Fibroblast of the aortic adventitia (primary cell): ENCODE measurements around the gene MED12L. TPM values are rescaled to one million over a fixed set of nuclear protein-coding genes. Genes with fewer than 3 reads are reported as not detected.

ENCODE experiments used
- DNase-seq: peaks from one replicate; pipeline ENCODE4 v3.0.0-alpha.2; 2010; ENCODE audit warnings: low read depth
- H3K4me3 ChIP-seq: 2 replicates; pipeline ENCODE4 v1.5.1; 2011; ENCODE audit warnings: low read depth, mild to moderate bottlenecking, control low read depth, low read length, moderate library complexity
- CTCF ChIP-seq: IDR thresholded peaks from 2 replicates; pipeline ENCODE4 v1.5.1; 2011; ENCODE audit warnings: mild to moderate bottlenecking, low read length, control low read depth, inconsistent platforms; ENCODE audit not compliant: insufficient read depth
- total RNA-seq: library from RNA; depleted of rRNA; stranded (reverse); fragments of >200 nt; gene quantifications from 2 replicates; pipeline ENCODE4 v1.2.3, GENCODE V29; 2012; ENCODE audit warnings: low replicate concordance

Gene MED12L
- total RNA-seq, 1 donor, result 0.72 TPM

- DNase-seq, result peak; percentile 29
- no peak overlapping the region for H3K4me3 ChIP-seq
- no peak for TF ChIP-seq CTCF
Measured at GRCh38 chr3:151318313-151318712, 232.8 kb downstream of the MED12L start.

- TF ChIP-seq CTCF, result no peak
- H3K4me3 ChIP-seq, result no peak overlapping the region
- DNase-seq, result no peak
Measured at GRCh38 chr3:151318991-151319390, 233.5 kb downstream of the MED12L start.

- DNase-seq, result no peak
- no peak overlapping the region for H3K4me3 ChIP-seq
- TF ChIP-seq CTCF, result no peak
Measured at GRCh38 chr3:151319628-151320027, 234.2 kb downstream of the MED12L start.

- no peak overlapping the region for H3K4me3 ChIP-seq
- DNase-seq, result no peak
- no peak for TF ChIP-seq CTCF
Measured at GRCh38 chr3:151320131-151320530, 234.7 kb downstream of the MED12L start.

- no peak for DNase-seq
- H3K4me3 ChIP-seq, result no peak overlapping the region
- TF ChIP-seq CTCF, result no peak
Measured at GRCh38 chr3:151321526-151321925, 236.1 kb downstream of the MED12L start.

- no peak for DNase-seq
- TF ChIP-seq CTCF, result no peak
- H3K4me3 ChIP-seq, result no peak overlapping the region
Measured at GRCh38 chr3:151322511-151322910, 237.0 kb downstream of the MED12L start.

- DNase-seq, result peak; percentile 65
- H3K4me3 ChIP-seq, result no peak overlapping the region
- TF ChIP-seq CTCF, result peak; percentile 60
Measured at GRCh38 chr3:151327571-151328198, 242.2 kb downstream of the MED12L start.
